Esophagus muscularis mucosa (tissue), 3 donors: ENCODE data around the gene FAM24B.

ENCODE experiments used
- POLR2AphosphoS5 ChIP-seq, 2 donors: sonication (generic); formaldehyde crosslinking; IDR thresholded peaks; one replicate each; pipeline ENCODE4 v1.6.1; 2017; ENCODE audit warnings: antibody characterized with exemption in 2 of 2
- TF ChIP-seq, protein P1 (sequence below), 3 experiments: fragments of 200-600 bp in 2 of 3; fragments of 450-650 bp in 1 of 3; sonication (generic) in 2 of 3; IDR thresholded peaks; one replicate each; pipeline ENCODE4 v1.5.1; 2017 to 2019; ENCODE audit warnings: antibody characterized with exemption in 3 of 3, mild to moderate bottlenecking in 2 of 3, moderate library complexity in 1 of 3

DNA sequence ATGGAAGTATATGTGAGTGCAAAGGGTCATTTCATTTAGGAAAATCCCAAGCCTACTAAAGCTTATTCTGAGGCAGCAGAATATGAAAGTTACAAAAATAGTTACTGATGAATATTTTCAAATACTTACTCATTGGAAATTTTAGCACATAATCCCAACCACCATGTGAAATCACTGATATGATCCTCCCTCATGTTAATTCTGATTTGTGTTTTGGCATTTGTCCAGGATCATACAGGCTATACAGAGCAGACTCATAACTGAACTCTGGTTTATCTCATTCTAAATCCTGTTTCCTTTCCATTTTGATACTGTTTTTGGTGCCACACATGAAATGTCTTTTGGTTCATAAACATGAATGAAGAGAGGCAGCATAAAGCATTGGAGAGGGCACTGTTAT, 3.4 kb upstream of the FAM24B start:
- no peak for TF ChIP-seq POLR2AphosphoS5 (IDR thresholded peaks at IDR 0.05)
- TF ChIP-seq, protein P1, sequence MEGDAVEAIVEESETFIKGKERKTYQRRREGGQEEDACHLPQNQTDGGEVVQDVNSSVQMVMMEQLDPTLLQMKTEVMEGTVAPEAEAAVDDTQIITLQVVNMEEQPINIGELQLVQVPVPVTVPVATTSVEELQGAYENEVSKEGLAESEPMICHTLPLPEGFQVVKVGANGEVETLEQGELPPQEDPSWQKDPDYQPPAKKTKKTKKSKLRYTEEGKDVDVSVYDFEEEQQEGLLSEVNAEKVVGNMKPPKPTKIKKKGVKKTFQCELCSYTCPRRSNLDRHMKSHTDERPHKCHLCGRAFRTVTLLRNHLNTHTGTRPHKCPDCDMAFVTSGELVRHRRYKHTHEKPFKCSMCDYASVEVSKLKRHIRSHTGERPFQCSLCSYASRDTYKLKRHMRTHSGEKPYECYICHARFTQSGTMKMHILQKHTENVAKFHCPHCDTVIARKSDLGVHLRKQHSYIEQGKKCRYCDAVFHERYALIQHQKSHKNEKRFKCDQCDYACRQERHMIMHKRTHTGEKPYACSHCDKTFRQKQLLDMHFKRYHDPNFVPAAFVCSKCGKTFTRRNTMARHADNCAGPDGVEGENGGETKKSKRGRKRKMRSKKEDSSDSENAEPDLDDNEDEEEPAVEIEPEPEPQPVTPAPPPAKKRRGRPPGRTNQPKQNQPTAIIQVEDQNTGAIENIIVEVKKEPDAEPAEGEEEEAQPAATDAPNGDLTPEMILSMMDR (IDR thresholded peaks at IDR 0.05), result no peak
